ENCODE data around the gene HRG. TPM values are rescaled to one million over a fixed set of nuclear protein-coding genes. Genes with fewer than 3 reads are reported as not detected.
"Not testable (repeated sequence)": the region's sequence is repeated elsewhere in the genome, so short reads cannot be mapped to it uniquely, and the experiment has no call there.

HRG gene
- total RNA-seq, 4 donors from 2014 or later: not detected

DNA sequence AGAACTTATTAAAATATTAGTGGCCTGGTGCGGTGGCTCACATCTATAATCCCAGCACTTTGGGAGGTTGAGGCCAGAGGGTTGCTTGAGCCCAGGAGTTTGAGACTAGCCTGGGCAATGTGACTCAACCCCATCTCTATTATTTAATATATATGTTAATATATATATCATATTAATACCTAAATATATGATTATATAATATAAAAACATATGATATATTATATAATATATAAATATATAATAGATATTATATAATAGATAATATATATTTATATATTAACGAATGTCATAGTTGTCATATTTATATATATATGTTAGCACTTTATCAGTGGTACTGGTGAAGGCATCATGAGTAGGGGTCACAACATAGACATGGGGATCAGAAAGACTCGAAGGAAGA, 5.2 kb downstream of the HRG start:
- 82 to 87% methylated on average over 3 of the region's 3 CpGs for WGBS, 2 donors
- Histone ChIP-seq H3K36me3 (no peaks in the 10 kb centered on the region), H3K4me1 (peaks cover 0 to 6% (median 0%) of the 10 kb centered on the region in 3 donors), H3K4me3 (no peak overlapping the region), H3K9me3 (no peaks in the 10 kb centered on the region), H3K27me3 (peaks cover 0 to 23% (median 0%) of the 10 kb centered on the region in 4 donors), H3K27ac (no peak overlapping the region)
- intact Hi-C loops (cut with DNase I): no loop called here
- no peak for TF ChIP-seq POLR2A (IDR thresholded peaks at IDR 0.05)
- no peak for TF ChIP-seq CTCF (IDR thresholded peaks at IDR 0.05)
- no peak for DNase-seq

DNA sequence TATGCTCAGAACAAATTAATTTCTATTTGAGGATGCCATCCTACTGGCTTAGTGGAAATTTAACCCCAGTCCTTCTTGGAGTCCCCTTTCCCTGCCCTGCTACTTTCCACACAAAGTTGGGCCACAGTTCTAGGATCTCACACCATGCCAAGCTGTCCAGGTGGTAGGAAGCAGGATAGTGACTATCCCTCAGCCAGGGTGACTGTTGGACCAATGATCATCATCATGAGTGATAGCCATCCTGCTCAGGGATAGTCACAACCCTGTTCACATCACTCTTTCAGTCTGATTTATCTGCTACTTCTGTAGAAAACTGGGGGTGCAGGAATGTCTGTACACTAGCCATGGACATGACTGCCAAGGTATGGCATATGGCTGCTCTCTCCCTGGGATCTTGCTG, 12.8 kb downstream of the HRG start:
- H3K27me3 ChIP-seq: peaks cover 0 to 10% (median 0%) of the 10 kb centered on the region in 4 donors
- TF ChIP-seq POLR2A (IDR thresholded peaks at IDR 0.05): no peak
- no peak for TF ChIP-seq CTCF (IDR thresholded peaks at IDR 0.05)

DNA sequence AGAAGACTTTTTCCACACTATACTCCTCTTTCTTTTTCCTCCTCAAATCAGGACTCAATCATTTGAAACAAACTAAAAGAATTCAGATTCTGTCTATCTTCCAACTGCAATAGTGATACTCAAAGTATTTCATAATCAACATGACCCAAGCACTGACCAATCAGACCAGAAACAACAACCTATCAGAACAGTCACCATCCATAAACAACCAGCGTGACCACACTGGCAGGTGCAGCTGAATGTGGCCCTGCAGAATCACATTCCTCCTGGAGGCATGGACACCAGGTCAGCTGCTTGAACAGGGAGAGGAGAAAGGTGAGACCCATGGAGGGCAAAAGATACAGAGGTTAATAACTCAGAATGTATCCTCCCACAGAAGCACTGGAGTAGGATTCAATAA, 13.3 kb downstream of the HRG start:
- intact Hi-C loops (cut with DNase I): no loop called here
- WGBS, 2 donors: 44 to 75% methylated on average over 1 of the region's 1 CpG
- H3K27ac ChIP-seq: no peak overlapping the region
- H3K4me3 ChIP-seq: no peak overlapping the region
- no peaks in the 10 kb centered on the region for H3K36me3 ChIP-seq
- peaks cover 0 to 5% (median 0%) of the 10 kb centered on the region in 4 donors for H3K27me3 ChIP-seq
- H3K4me1 ChIP-seq: peaks cover 0 to 8% (median 0%) of the 10 kb centered on the region in 3 donors
- H3K9me3 ChIP-seq: no peaks in the 10 kb centered on the region
- no peak for DNase-seq
- no peak for TF ChIP-seq POLR2A (IDR thresholded peaks at IDR 0.05)

More for the DNA sequence above, 12.8 kb downstream of the HRG start:
- Histone ChIP-seq H3K4me3 (no peak overlapping the region), H3K27ac (no peak overlapping the region), H3K9me3 (no peaks in the 10 kb centered on the region), H3K4me1 (peaks cover 0 to 8% (median 0%) of the 10 kb centered on the region in 3 donors), H3K36me3 (no peaks in the 10 kb centered on the region)
- intact Hi-C loops (cut with DNase I): no loop called here
- no peak for DNase-seq

- intact Hi-C loops (cut with DNase I): no loop called here
- DNase-seq: no peak
- Histone ChIP-seq H3K9me3 (peaks cover 0 to 12% (median 0%) of the 10 kb centered on the region in 3 donors), H3K27me3 (peaks cover 0 to 4% (median 0%) of the 10 kb centered on the region in 4 donors), H3K4me1 (peaks cover 0 to 8% (median 0%) of the 10 kb centered on the region in 3 donors), H3K4me3 (no peak overlapping the region), H3K27ac (peak overlapping the region in 1 of 4 donors; percentile 36), H3K36me3 (no peaks in the 10 kb centered on the region)
- no peak for TF ChIP-seq POLR2A (IDR thresholded peaks at IDR 0.05)
- TF ChIP-seq CTCF (IDR thresholded peaks at IDR 0.05): no peak
- 86 to 100% methylated on average over 1 of the region's 1 CpG for WGBS, 2 donors
Observed at GRCh38 chr3:186680869-186681268, 15.1 kb downstream of the HRG start.

DNA sequence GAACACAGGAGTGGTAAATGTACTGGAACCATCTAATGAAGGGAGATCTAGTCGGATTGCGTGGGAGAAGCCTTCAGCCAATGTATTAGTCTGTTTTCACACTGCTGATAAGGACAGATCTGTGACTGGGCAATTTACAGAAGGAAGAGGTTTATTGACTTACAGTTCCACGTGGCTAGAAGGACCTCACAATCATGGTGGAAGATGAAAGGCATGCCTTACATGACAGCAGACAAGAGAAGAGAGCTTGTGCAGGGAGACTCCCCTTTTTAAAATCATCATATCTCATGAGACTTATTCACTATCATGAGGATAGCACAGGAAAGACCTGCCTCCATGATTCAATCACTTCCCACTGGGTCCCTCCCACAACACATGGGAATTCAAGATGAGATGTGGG, 17.0 kb downstream of the HRG start:
- no peak for TF ChIP-seq CTCF (IDR thresholded peaks at IDR 0.05)
- TF ChIP-seq POLR2A (IDR thresholded peaks at IDR 0.05): no peak
- H3K4me1 ChIP-seq: peaks cover 0 to 8% (median 0%) of the 10 kb centered on the region in 3 donors
- 75 to 83% methylated on average over 2 to 3 of the region's 3 CpGs for WGBS, 2 donors
- no peak overlapping the region for H3K4me3 ChIP-seq
- H3K27me3 ChIP-seq: peaks cover 0 to 8% (median 0%) of the 10 kb centered on the region in 4 donors
- intact Hi-C loops (cut with DNase I): no loop called here
- DNase-seq: no peak
- H3K27ac ChIP-seq: no peak overlapping the region
- no peaks in the 10 kb centered on the region for H3K36me3 ChIP-seq
- peaks cover 0 to 12% (median 0%) of the 10 kb centered on the region in 3 donors for H3K9me3 ChIP-seq

DNA sequence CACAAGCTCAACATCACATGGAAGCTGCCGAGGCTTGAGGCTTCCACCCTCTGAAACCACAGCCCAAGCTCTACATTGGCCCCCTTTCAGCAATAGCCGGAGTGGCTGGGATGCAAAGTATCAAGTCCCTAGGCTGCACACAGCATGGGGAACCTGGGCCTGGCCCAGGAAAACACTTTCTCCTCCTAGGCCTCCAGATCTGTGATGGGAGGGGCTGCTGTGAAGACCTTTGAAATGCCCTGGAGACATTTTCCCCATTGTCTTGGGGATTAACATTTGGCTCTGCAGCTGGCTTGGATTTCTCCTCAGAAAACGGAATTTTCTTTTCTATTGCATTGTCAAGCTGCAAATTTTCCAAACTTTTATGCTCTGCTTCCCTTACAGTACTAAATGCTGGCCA, 18.2 kb downstream of the HRG start:
- Histone ChIP-seq H3K27ac (no peak overlapping the region), H3K36me3 (no peaks in the 10 kb centered on the region), H3K4me3 (no peak overlapping the region), H3K27me3 (peaks cover 0 to 8% (median 0%) of the 10 kb centered on the region in 4 donors), H3K4me1 (peaks cover 0 to 8% (median 0%) of the 10 kb centered on the region in 3 donors), H3K9me3 (peaks cover 0 to 12% (median 0%) of the 10 kb centered on the region in 3 donors)
- WGBS, 2 donors: 13 to 25% methylated on average over 1 to 3 of the region's 3 CpGs
- no peak for TF ChIP-seq POLR2A (IDR thresholded peaks at IDR 0.05)
- TF ChIP-seq CTCF (IDR thresholded peaks at IDR 0.05): no peak
- intact Hi-C loops (cut with DNase I): no loop called here
- DNase-seq: no peak

GRCh38 chr3:186686475-186686874, 20.7 kb downstream of the HRG start:
- intact Hi-C loops (cut with DNase I); H3K27ac ChIP-seq; H3K4me3 ChIP-seq: not testable (repeated sequence)

More at GRCh38 chr3:186686475-186686874, 20.7 kb downstream of the HRG start:
- H3K4me1 ChIP-seq, H3K27me3 ChIP-seq, H3K36me3 ChIP-seq, DNase-seq: not testable (repeated sequence)
- WGBS, 2 donors: 55 to 85% methylated on average over 2 of the region's 2 CpGs
- H3K9me3 ChIP-seq: peaks cover 0 to 12% (median 0%) of the 10 kb centered on the region in 3 donors

Measured in esophagus squamous epithelium (tissue), 5 donors.